ENCODE results near the gene SEMA5B.

Gene SEMA5B

GRCh38 chr3:122947196-122947595, 80.4 kb downstream of the SEMA5B start:
- no peak for DNase-seq

GRCh38 chr3:122946185-122946584, 81.4 kb downstream of the SEMA5B start:
- no peak for DNase-seq

GRCh38 chr3:122945230-122945629, 82.3 kb downstream of the SEMA5B start:
- no peak for DNase-seq

- no peak for DNase-seq
These were observed 82.8 kb downstream of the SEMA5B start for GRCh38 chr3:122944671-122945161.

GRCh38 chr3:122943828-122944190, 83.8 kb downstream of the SEMA5B start:
- DNase-seq = no peak

- peak in 51 of 58 donors; percentile 5 to 79 (median 40) for DNase-seq
These were observed 84.4 kb downstream of the SEMA5B start for GRCh38 chr3:122942937-122943827.

- no peak for DNase-seq
These were observed 85.3 kb downstream of the SEMA5B start for GRCh38 chr3:122942239-122942638.

GRCh38 chr3:122941228-122942206, 86.0 kb downstream of the SEMA5B start:
- DNase-seq = no peak

- DNase-seq = no peak
These were observed 86.9 kb downstream of the SEMA5B start for GRCh38 chr3:122940628-122941086.

- no peak for DNase-seq
These were observed 88.7 kb downstream of the SEMA5B start for GRCh38 chr3:122938783-122939425.

GRCh38 chr3:122937745-122938144, 89.8 kb downstream of the SEMA5B start:
- no peak for DNase-seq

- no peak for DNase-seq
These were observed 90.6 kb downstream of the SEMA5B start for GRCh38 chr3:122936986-122937385.

- peak in 8 of 58 donors; percentile 6 to 59 (median 20) for DNase-seq
These were observed 91.2 kb downstream of the SEMA5B start for GRCh38 chr3:122936335-122936734.

GRCh38 chr3:122934251-122934650, 93.3 kb downstream of the SEMA5B start:
- no peak for DNase-seq

- DNase-seq = no peak
These were observed 95.2 kb downstream of the SEMA5B start for GRCh38 chr3:122932251-122932967.

GRCh38 chr3:122931636-122932035, 95.9 kb downstream of the SEMA5B start:
- no peak for DNase-seq

- DNase-seq = no peak
These were observed 97.2 kb downstream of the SEMA5B start for GRCh38 chr3:122930063-122930997.

GRCh38 chr3:122929188-122930062, 98.1 kb downstream of the SEMA5B start:
- DNase-seq = no peak

All from anterior cingulate cortex (tissue), 58 donors.